Neural cell (in vitro differentiated cells): ENCODE measurements around the gene PIGS. TPM values are rescaled to one million over a fixed set of nuclear protein-coding genes. Genes with fewer than 3 reads are reported as not detected.

Experiments
- H2AFZ ChIP-seq: fragments of 200-600, 300-800 bp; sonication (generic), shearing (Covaris generic); 2 replicates; pipeline ENCODE4 v1.6.0; 2014; ENCODE audit warnings: low read depth, mild to moderate bottlenecking, antibody characterized with exemption, low read length, moderate library complexity
- H3F3A ChIP-seq: fragments of 200-600 bp; shearing (Covaris generic); 2 replicates; pipeline ENCODE4 v1.6.1; 2016; ENCODE audit warnings: mild to moderate bottlenecking, moderate library complexity, mixed read lengths, antibody characterized with exemption, low read length; ENCODE audit not compliant: insufficient read depth, poor library complexity, severe bottlenecking
- H3K27ac ChIP-seq: fragments of 200-600, 300-800 bp; sonication (generic), shearing (Covaris generic); 2 replicates; pipeline ENCODE4 v1.5.1; 2014; ENCODE audit warnings: mild to moderate bottlenecking, low read length, moderate library complexity
- H3K27me3 ChIP-seq: fragments of 300-800, 200-600 bp; sonication (generic), shearing (Covaris generic); 2 replicates; pipeline ENCODE4 v1.6.0; 2014; ENCODE audit warnings: mild to moderate bottlenecking, low read depth, low read length, moderate library complexity; ENCODE audit not compliant: insufficient read depth
- H3K36me3 ChIP-seq: fragments of 300-800, 200-600 bp; sonication (generic), shearing (Covaris generic); 2 replicates; pipeline ENCODE4 v1.5.1; 2014; ENCODE audit warnings: mild to moderate bottlenecking, antibody characterized with exemption, low read length, moderate library complexity; ENCODE audit not compliant: insufficient read depth
- H3K4me2 ChIP-seq: fragments of 300-800, 200-600 bp; sonication (generic), shearing (Covaris generic); 2 replicates; pipeline ENCODE4 v1.6.0; 2014; ENCODE audit warnings: mild to moderate bottlenecking, low read length
- H3K4me3 ChIP-seq: fragments of 300-800, 200-600 bp; sonication (generic), shearing (Covaris generic); 2 replicates; pipeline ENCODE4 v1.5.1; 2014; ENCODE audit warnings: mild to moderate bottlenecking, low read length, moderate library complexity
- H3K79me2 ChIP-seq: fragments of 200-600 bp; shearing (Covaris generic); replicated peaks from 2 replicates; pipeline ENCODE4 v1.6.0; 2014; ENCODE audit warnings: mild to moderate bottlenecking, low read length, moderate library complexity; ENCODE audit not compliant: insufficient read depth
- H3K9ac ChIP-seq: fragments of 300-800, 200-600 bp; sonication (generic), shearing (Covaris generic); 2 replicates; pipeline ENCODE4 v1.6.1; 2016; ENCODE audit warnings: mild to moderate bottlenecking, low read length, mixed read lengths
- H3K9me2 ChIP-seq: fragments of 200-600 bp; shearing (Covaris generic); 2 replicates; pipeline ENCODE4 v1.6.1; 2016; ENCODE audit warnings: mild to moderate bottlenecking, low read length, mixed read lengths; ENCODE audit not compliant: insufficient read depth
- H3K9me3 ChIP-seq: fragments of 200-600, 300-800 bp; sonication (generic), shearing (Covaris generic); 2 replicates; pipeline ENCODE4 v1.6.1; 2016; ENCODE audit warnings: mild to moderate bottlenecking, mixed run types, low read length, moderate library complexity, mixed read lengths
- H4K20me1 ChIP-seq: fragments of 200-600 bp; shearing (Covaris generic); 2 replicates; pipeline ENCODE4 v1.6.1; 2016; ENCODE audit warnings: mild to moderate bottlenecking, mixed run types; ENCODE audit not compliant: insufficient read depth
- EP300 ChIP-seq: fragments of 450-650 bp; conservative IDR thresholded peaks from 2 replicates; pipeline ENCODE4 v1.6.1; 2014; ENCODE audit warnings: antibody characterized with exemption, mild to moderate bottlenecking, moderate library complexity; ENCODE audit not compliant: poor library complexity, severe bottlenecking
- EZH2 ChIP-seq: fragments of 200-600, 300-800 bp; shearing (Covaris generic), sonication (generic); IDR thresholded peaks from 2 replicates; pipeline ENCODE4 v1.6.1; 2014; ENCODE audit warnings: antibody characterized with exemption, low read length, borderline replicate concordance, mild to moderate bottlenecking; ENCODE audit not compliant: insufficient read depth, poor library complexity, severe bottlenecking
- MXI1 ChIP-seq: fragments of 450-650 bp; conservative IDR thresholded peaks from 2 replicates; pipeline ENCODE4 v1.6.1; 2014; ENCODE audit warnings: antibody characterized with exemption, mild to moderate bottlenecking; ENCODE audit not compliant: poor library complexity, severe bottlenecking
- POLR2AphosphoS5 ChIP-seq: IDR thresholded peaks from 2 replicates; pipeline ENCODE4 v1.6.1; 2012
- RAD21 ChIP-seq: fragments of 450-650 bp; conservative IDR thresholded peaks from 2 replicates; pipeline ENCODE4 v1.6.1; 2014; ENCODE audit warnings: antibody characterized with exemption, mild to moderate bottlenecking, moderate library complexity
- SMC3 ChIP-seq: fragments of 450-650 bp; conservative IDR thresholded peaks from 2 replicates; pipeline ENCODE4 v1.6.1; 2014; ENCODE audit warnings: antibody characterized with exemption, mild to moderate bottlenecking, moderate library complexity; ENCODE audit not compliant: poor library complexity
- TAF1 ChIP-seq: IDR thresholded peaks from 2 replicates; pipeline ENCODE4 v1.6.1; 2012; ENCODE audit warnings: low read depth
- polyA plus RNA-seq: library from polyadenylated mRNA; depleted of rRNA; stranded (reverse); fragments of >200 nt; gene quantifications from 2 replicates; pipeline ENCODE4 v1.2.3, GENCODE V29; 2014
- TF ChIP-seq, protein P1 (sequence below): IDR thresholded peaks from 2 replicates; pipeline ENCODE4 v1.6.1; 2012; ENCODE audit warnings: borderline replicate concordance
- TF ChIP-seq, protein P2 (sequence below): fragments of 450-650 bp; IDR thresholded peaks from 2 replicates; pipeline ENCODE4 v1.5.1; 2014; ENCODE audit warnings: antibody characterized with exemption, mild to moderate bottlenecking, moderate library complexity; ENCODE audit not compliant: poor library complexity, severe bottlenecking

Gene PIGS
- polyA plus RNA-seq, 1 donor from 2014 or later, result 37.6 TPM

DNA sequence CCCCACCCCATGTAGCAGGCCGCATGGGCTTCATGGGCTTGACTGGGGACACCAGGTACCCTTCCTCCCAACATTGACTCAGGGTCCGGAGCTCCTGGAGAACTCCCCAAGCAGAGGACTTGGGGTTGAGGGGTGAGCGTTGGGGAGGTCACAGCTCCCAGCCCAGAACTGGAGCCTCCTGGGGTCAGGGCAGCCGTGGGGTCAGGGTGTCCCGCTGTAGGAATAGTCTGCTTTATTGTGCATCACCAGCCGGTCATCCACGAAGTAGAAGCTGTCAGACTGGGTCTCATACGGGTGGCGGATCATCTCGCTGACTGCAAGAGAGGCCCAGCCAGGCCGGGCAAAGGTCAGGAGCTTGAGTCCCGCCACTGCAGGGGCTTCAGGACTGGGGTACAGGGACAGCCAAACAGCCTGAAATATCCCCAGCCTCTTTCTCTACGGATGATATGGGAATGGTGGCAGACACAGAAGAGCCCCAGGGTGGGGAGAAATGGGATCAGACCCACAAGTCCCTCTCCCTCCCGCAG lies 24.2 kb downstream of the PIGS start:
- no peak overlapping the region for H3K4me2 ChIP-seq
- no peaks in the 10 kb centered on the region for H3K27me3 ChIP-seq
- no peak overlapping the region for H2AFZ ChIP-seq
- no peaks in the 10 kb centered on the region for H3F3A ChIP-seq
- no peak overlapping the region for H3K27ac ChIP-seq
- TF ChIP-seq EP300 (no peak), RAD21 (no peak), POLR2AphosphoS5 (no peak)
- no peak overlapping the region for H3K9ac ChIP-seq
- H3K9me3 ChIP-seq, result no peaks in the 10 kb centered on the region
- no peaks in the 10 kb centered on the region for H3K36me3 ChIP-seq
- H3K79me2 ChIP-seq, result peaks cover 8% of the 10 kb centered on the region
- no peak overlapping the region for H3K4me3 ChIP-seq
- H3K9me2 ChIP-seq, result no peaks in the 10 kb centered on the region
- no peaks in the 10 kb centered on the region for H4K20me1 ChIP-seq

DNA sequence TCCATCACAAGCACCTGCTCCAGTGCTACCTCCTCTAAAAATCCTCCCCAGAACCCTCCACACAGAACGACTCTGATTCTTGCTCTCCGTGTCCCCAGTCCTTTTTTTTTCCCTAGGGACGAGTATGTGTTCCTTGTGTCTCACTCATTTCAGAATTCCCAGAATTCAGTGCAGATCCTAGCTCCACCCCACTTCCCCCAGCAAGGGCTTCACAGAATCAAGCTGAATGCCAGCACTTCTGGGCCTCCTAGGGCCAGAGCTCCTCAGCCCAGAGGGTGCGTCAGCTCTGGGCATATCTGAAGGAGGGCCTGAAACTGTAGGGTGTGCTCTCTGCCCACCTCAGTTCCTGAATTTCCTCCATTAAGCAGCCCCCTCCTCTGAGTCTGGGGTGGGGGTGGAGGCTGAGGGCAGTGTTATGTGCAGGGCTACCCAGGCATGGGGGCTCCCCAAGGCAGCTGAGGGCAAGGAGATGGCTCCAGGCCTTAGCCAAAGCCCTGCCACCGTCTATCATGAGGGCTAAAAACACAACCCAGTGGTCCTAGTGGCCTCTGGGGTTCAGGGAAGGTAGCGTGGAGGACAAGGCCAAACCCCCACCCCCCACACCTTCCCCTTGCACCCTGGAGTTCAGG lies 25.4 kb downstream of the PIGS start:
- no peak overlapping the region for H2AFZ ChIP-seq
- H4K20me1 ChIP-seq, result no peaks in the 10 kb centered on the region
- H3K27ac ChIP-seq, result no peak overlapping the region
- no peaks in the 10 kb centered on the region for H3F3A ChIP-seq
- H3K79me2 ChIP-seq, result peaks cover 4% of the 10 kb centered on the region
- TF ChIP-seq POLR2AphosphoS5, result no peak
- TF ChIP-seq SMC3, result no peak
- TF ChIP-seq EZH2, result no peak
- no peak for TF ChIP-seq EP300
- TF ChIP-seq TAF1, result no peak
- TF ChIP-seq, protein P1, sequence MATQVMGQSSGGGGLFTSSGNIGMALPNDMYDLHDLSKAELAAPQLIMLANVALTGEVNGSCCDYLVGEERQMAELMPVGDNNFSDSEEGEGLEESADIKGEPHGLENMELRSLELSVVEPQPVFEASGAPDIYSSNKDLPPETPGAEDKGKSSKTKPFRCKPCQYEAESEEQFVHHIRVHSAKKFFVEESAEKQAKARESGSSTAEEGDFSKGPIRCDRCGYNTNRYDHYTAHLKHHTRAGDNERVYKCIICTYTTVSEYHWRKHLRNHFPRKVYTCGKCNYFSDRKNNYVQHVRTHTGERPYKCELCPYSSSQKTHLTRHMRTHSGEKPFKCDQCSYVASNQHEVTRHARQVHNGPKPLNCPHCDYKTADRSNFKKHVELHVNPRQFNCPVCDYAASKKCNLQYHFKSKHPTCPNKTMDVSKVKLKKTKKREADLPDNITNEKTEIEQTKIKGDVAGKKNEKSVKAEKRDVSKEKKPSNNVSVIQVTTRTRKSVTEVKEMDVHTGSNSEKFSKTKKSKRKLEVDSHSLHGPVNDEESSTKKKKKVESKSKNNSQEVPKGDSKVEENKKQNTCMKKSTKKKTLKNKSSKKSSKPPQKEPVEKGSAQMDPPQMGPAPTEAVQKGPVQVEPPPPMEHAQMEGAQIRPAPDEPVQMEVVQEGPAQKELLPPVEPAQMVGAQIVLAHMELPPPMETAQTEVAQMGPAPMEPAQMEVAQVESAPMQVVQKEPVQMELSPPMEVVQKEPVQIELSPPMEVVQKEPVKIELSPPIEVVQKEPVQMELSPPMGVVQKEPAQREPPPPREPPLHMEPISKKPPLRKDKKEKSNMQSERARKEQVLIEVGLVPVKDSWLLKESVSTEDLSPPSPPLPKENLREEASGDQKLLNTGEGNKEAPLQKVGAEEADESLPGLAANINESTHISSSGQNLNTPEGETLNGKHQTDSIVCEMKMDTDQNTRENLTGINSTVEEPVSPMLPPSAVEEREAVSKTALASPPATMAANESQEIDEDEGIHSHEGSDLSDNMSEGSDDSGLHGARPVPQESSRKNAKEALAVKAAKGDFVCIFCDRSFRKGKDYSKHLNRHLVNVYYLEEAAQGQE, result no peak
- TF ChIP-seq, protein P2, sequence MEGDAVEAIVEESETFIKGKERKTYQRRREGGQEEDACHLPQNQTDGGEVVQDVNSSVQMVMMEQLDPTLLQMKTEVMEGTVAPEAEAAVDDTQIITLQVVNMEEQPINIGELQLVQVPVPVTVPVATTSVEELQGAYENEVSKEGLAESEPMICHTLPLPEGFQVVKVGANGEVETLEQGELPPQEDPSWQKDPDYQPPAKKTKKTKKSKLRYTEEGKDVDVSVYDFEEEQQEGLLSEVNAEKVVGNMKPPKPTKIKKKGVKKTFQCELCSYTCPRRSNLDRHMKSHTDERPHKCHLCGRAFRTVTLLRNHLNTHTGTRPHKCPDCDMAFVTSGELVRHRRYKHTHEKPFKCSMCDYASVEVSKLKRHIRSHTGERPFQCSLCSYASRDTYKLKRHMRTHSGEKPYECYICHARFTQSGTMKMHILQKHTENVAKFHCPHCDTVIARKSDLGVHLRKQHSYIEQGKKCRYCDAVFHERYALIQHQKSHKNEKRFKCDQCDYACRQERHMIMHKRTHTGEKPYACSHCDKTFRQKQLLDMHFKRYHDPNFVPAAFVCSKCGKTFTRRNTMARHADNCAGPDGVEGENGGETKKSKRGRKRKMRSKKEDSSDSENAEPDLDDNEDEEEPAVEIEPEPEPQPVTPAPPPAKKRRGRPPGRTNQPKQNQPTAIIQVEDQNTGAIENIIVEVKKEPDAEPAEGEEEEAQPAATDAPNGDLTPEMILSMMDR, result no peak
- no peak for TF ChIP-seq RAD21
- no peak for TF ChIP-seq MXI1
- no peaks in the 10 kb centered on the region for H3K9me2 ChIP-seq
- no peak overlapping the region for H3K4me2 ChIP-seq
- no peaks in the 10 kb centered on the region for H3K27me3 ChIP-seq
- H3K9ac ChIP-seq, result no peak overlapping the region
- no peaks in the 10 kb centered on the region for H3K9me3 ChIP-seq
- no peaks in the 10 kb centered on the region for H3K36me3 ChIP-seq
- no peak overlapping the region for H3K4me3 ChIP-seq
